B cell (primary cell): ENCODE measurements around the gene NELL2. TPM values are rescaled to one million over a fixed set of nuclear protein-coding genes. Genes with fewer than 3 reads are reported as not detected.

ENCODE experiments used
- ATAC-seq: fragments of 200-7000 bp; cut with Tn5 transposase; one replicate; pipeline ENCODE4 v1.10.0; 2021; ENCODE audit warnings: low read depth, mild to moderate bottlenecking, moderate number of reproducible peaks, moderate library complexity
- CTCF ChIA-PET: fragments of 350-600 bp; sonication (Branson Sonifier 250); formaldehyde crosslinking; loops from one replicate; lab custom pipeline; 2021; ENCODE audit warnings: antibody characterized with exemption, inconsistent platforms; lab: Charles Lee
- POLR2A ChIA-PET: fragments of 350-600 bp; sonication (Branson Sonifier 250); formaldehyde crosslinking; loops from one replicate; lab custom pipeline; 2021; ENCODE audit warnings: antibody characterized with exemption; lab: Charles Lee
- DNase-seq: peaks from one replicate; pipeline ENCODE4 v3.0.0; 2013
- H2AFZ ChIP-seq: 2 replicates; pipeline ENCODE4 v1.6.1; 2012; ENCODE audit warnings: mild to moderate bottlenecking, low read depth, low read length; ENCODE audit not compliant: insufficient read depth, poor library complexity, severe bottlenecking
- H3K27ac ChIP-seq, 2 donors: 1 replicate in 1 of 2; 2 replicates in 1 of 2; pipeline ENCODE4 v1.5.1; 2012 to 2013; ENCODE audit warnings: low read length in 2 of 2, mild to moderate bottlenecking in 2 of 2, moderate library complexity in 1 of 2
- H3K27me3 ChIP-seq, 4 experiments: fragments of 200-600 bp in 1 of 4; sonication (generic) in 1 of 4; replicated peaks in 1 of 4; 1 replicate in 2 of 4; 2 replicates in 2 of 4; pipeline versions ENCODE4 v1.6.1 to v1.7.0; 2013 to 2016; ENCODE audit warnings: low read length in 3 of 4, mild to moderate bottlenecking in 2 of 4, mixed read lengths in 1 of 4, moderate library complexity in 1 of 4; ENCODE audit not compliant: insufficient read depth in 4 of 4, control insufficient read depth in 3 of 4; ENCODE audit errors: control extremely low read depth in 1 of 4
- H3K36me3 ChIP-seq, 2 experiments: replicated peaks in 1 of 2; 1 replicate in 1 of 2; 2 replicates in 1 of 2; pipeline versions ENCODE4 v1.6.1 to v1.7.1; 2013; ENCODE audit warnings: low read length in 1 of 2; ENCODE audit not compliant: insufficient read depth in 2 of 2, control insufficient read depth in 1 of 2; ENCODE audit errors: control extremely low read depth in 1 of 2, extremely low read depth in 1 of 2
- H3K4me1 ChIP-seq, 2 donors: fragments of 200-600 bp in 1 of 2; sonication (generic) in 1 of 2; 1 replicate in 1 of 2; 2 replicates in 1 of 2; pipeline versions ENCODE4 v1.5.1 to v1.6.1; 2013 to 2017; ENCODE audit warnings: low read length in 2 of 2; ENCODE audit not compliant: control insufficient read depth in 2 of 2, insufficient read depth in 2 of 2
- H3K4me2 ChIP-seq: replicated peaks from 2 replicates; pipeline ENCODE3; 2012; ENCODE audit warnings: mild to moderate bottlenecking, low read depth, low read length; ENCODE audit not compliant: poor library complexity, severe bottlenecking
- H3K4me3 ChIP-seq, 5 experiments: fragments of 200-600 bp in 1 of 5; sonication (generic) in 1 of 5; 1 replicate in 3 of 5; 2 replicates in 2 of 5; pipeline versions ENCODE4 v1.5.1 to v1.7.0; 2011 to 2016; ENCODE audit warnings: low read length in 4 of 5, mild to moderate bottlenecking in 4 of 5, low read depth in 2 of 5, control low read depth in 1 of 5, moderate library complexity in 1 of 5; ENCODE audit not compliant: insufficient read depth in 1 of 5; ENCODE audit errors: control extremely low read depth in 1 of 5, extremely low read depth in 1 of 5
- H3K79me2 ChIP-seq: fragments of 200-600 bp; sonication (generic); one replicate; pipeline ENCODE4 v1.6.0; 2016; ENCODE audit warnings: low read length; ENCODE audit not compliant: control insufficient read depth, insufficient read depth
- H3K9ac ChIP-seq: fragments of 200-600 bp; sonication (generic); 2 replicates; pipeline ENCODE4 v1.6.1; 2017; ENCODE audit warnings: mild to moderate bottlenecking, low read length, moderate library complexity
- H3K9me3 ChIP-seq, 3 donors: one replicate each; pipeline versions ENCODE4 v1.6.1 to v1.7.1; 2013; ENCODE audit warnings: low read length in 2 of 3; ENCODE audit not compliant: control insufficient read depth in 2 of 3, insufficient read depth in 1 of 3; ENCODE audit errors: control extremely low read depth in 1 of 3
- H4K20me1 ChIP-seq: 2 replicates; pipeline ENCODE4 v1.6.0; 2012; ENCODE audit warnings: mild to moderate bottlenecking, low read length; ENCODE audit not compliant: insufficient read depth, control insufficient read depth, poor library complexity, severe bottlenecking
- H3K27ac Mint-ChIP-seq: one replicate; pipeline ENCODE4 v1.8.0; 2021; ENCODE audit warnings: mixed read lengths
- H3K27me3 Mint-ChIP-seq: one replicate; pipeline ENCODE4 v1.8.0; 2021; ENCODE audit warnings: mixed read lengths
- H3K4me1 Mint-ChIP-seq: one replicate; pipeline ENCODE4 v1.8.0; 2021; ENCODE audit warnings: mixed read lengths
- H3K4me3 Mint-ChIP-seq: one replicate; pipeline ENCODE4 v1.8.0; 2021; ENCODE audit warnings: mixed read lengths
- H3K9me3 Mint-ChIP-seq: one replicate; pipeline ENCODE4 v1.8.0; 2022; ENCODE audit warnings: mixed read lengths; ENCODE audit not compliant: insufficient read depth
- CTCF ChIP-seq: fragments of 200-600 bp; IDR thresholded peaks from one replicate; pipeline ENCODE4 v1.8.0; 2022; ENCODE audit warnings: antibody characterized with exemption, mild to moderate bottlenecking
- EZH2 ChIP-seq: IDR thresholded peaks from 2 replicates; pipeline ENCODE4 v1.6.1; 2012; ENCODE audit warnings: borderline replicate concordance, low read depth, mild to moderate bottlenecking, moderate library complexity, low read length; ENCODE audit not compliant: insufficient read depth, poor library complexity, severe bottlenecking
- WGBS: methylation state at CpG from one replicate; pipeline ENCODE4 v1.1.5; 2013; ENCODE audit warnings: missing lambda C conversion rate; ENCODE audit not compliant: insufficient coverage; 5-methylcytosine and 5-hydroxymethylcytosine counted together
- intact Hi-C: fragments of 100-400 bp; cut with micrococcal nuclease; formaldehyde crosslinking; loops from one replicate; pipeline ENCODE4 v1.10.0; 2022
- polyA plus RNA-seq: library from polyadenylated mRNA; depleted of rRNA; stranded (reverse); fragments of >200 nt; gene quantifications from 2 replicates; pipeline ENCODE4 v1.2.3, GENCODE V29; 2012
- total RNA-seq, 2 donors: library from RNA; stranded (reverse); fragments of 120-200 nt in 1 of 2; gene quantifications; 1 replicate in 1 of 2; 2 replicates in 1 of 2; pipeline versions ENCODE4 v1.2.3 to v1.2.4, GENCODE V29; 2013 to 2022

The NELL2 gene
- total and polyA plus RNA-seq, 2 donors (not counting 1 experiment from before 2014, with no cell fraction given), result 0.22 TPM; not detected in 1

DNA sequence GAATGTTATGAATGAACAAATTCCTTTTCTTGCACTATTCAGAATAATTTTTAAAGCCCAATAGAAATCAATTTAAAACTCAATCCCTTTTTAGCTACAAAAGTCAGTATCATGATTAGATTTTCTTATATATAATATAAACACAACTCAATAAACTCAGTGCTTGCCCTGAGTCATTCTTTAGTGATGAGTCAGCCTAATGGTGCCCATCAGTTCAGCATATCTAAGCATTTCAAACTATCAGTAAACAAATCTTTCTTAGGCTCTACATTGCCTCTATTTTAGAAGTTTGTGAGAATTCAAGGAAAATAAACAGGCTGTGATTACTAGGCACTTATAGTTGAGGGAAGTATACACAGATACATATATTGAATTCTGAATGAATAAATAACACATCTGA lies 179.6 kb downstream of the NELL2 start:
- no peak overlapping the region for H3K27ac ChIP-seq
- H3K4me1 Mint-ChIP-seq, result no peaks in the 10 kb centered on the region
- ChIA-PET CTCF (no interaction called here), POLR2A (no interaction called here)
- no peak for TF ChIP-seq EZH2
- no peak for TF ChIP-seq CTCF
- H3K9ac ChIP-seq, result no peak overlapping the region
- H3K27ac Mint-ChIP-seq, result no peak overlapping the region
- no peak overlapping the region for H3K4me3 Mint-ChIP-seq
- ATAC-seq, result no peak
- H3K27me3 Mint-ChIP-seq, result no peaks in the 10 kb centered on the region
- no peak for DNase-seq
- H2AFZ ChIP-seq, result no peak overlapping the region
- H3K4me3 ChIP-seq, result no peak overlapping the region
- no peak overlapping the region for H3K4me2 ChIP-seq
- no peaks in the 10 kb centered on the region for H4K20me1 ChIP-seq
- H3K4me1 ChIP-seq, result no peaks in the 10 kb centered on the region
- H3K9me3 Mint-ChIP-seq, result no peaks in the 10 kb centered on the region
- H3K79me2 ChIP-seq, result no peaks in the 10 kb centered on the region
- H3K27me3 ChIP-seq, result no peaks in the 10 kb centered on the region
- no peaks in the 10 kb centered on the region for H3K9me3 ChIP-seq
- no peaks in the 10 kb centered on the region for H3K36me3 ChIP-seq
- intact Hi-C loops, result no loop called here

GRCh38 chr12:44694017-44694416 lies 182.1 kb downstream of the NELL2 start:
- no peaks in the 10 kb centered on the region for H3K27me3 ChIP-seq
- no peak overlapping the region for H2AFZ ChIP-seq
- no peaks in the 10 kb centered on the region for H3K4me1 Mint-ChIP-seq
- no peak overlapping the region for H3K27ac Mint-ChIP-seq
- no peaks in the 10 kb centered on the region for H3K4me1 ChIP-seq
- H4K20me1 ChIP-seq, result no peaks in the 10 kb centered on the region
- WGBS, result 79% methylated on average over 3 of the region's 4 CpGs
- no peak overlapping the region for H3K4me3 Mint-ChIP-seq
- DNase-seq, result no peak
- no peaks in the 10 kb centered on the region for H3K9me3 ChIP-seq
- TF ChIP-seq EZH2 (no peak), CTCF (no peak)
- no peaks in the 10 kb centered on the region for H3K36me3 ChIP-seq
- H3K9ac ChIP-seq, result no peak overlapping the region
- ChIA-PET POLR2A (no interaction called here), CTCF (no interaction called here)
- no peaks in the 10 kb centered on the region for H3K27me3 Mint-ChIP-seq
- H3K79me2 ChIP-seq, result no peaks in the 10 kb centered on the region
- no peaks in the 10 kb centered on the region for H3K9me3 Mint-ChIP-seq
- H3K4me3 ChIP-seq, result no peak overlapping the region
- H3K4me2 ChIP-seq, result no peak overlapping the region
- ATAC-seq, result no peak
- no peak overlapping the region for H3K27ac ChIP-seq
- intact Hi-C loops, result no loop called here
